Large intestine (tissue), 3 donors: ENCODE results near the gene DENND6A. TPM values are rescaled to one million over a fixed set of nuclear protein-coding genes. Genes with fewer than 3 reads are reported as not detected.
"Not testable (repeated sequence)": the region's sequence is repeated elsewhere in the genome, so short reads cannot be mapped to it uniquely, and the experiment has no call there.

Experiments
- DNase-seq, 2 donors: peaks; one replicate each; pipeline versions ENCODE4 v3.0.0 to v3.0.0-alpha.2; 2013
- H3K27ac ChIP-seq: one replicate; pipeline ENCODE4 v1.5.1; 2013; ENCODE audit warnings: low read length
- H3K27me3 ChIP-seq: 2 replicates; pipeline ENCODE4 v1.6.1; 2013; ENCODE audit warnings: low read length; ENCODE audit not compliant: control insufficient read depth, insufficient read depth
- H3K36me3 ChIP-seq: 2 replicates; pipeline ENCODE4 v1.6.1; 2013; ENCODE audit warnings: low read length; ENCODE audit not compliant: control insufficient read depth, insufficient read depth
- H3K4me1 ChIP-seq: one replicate; pipeline ENCODE4 v1.6.1; 2013; ENCODE audit warnings: low read length; ENCODE audit not compliant: control insufficient read depth, insufficient read depth
- H3K4me3 ChIP-seq: one replicate; pipeline ENCODE4 v1.5.1; 2013; ENCODE audit warnings: low read length
- H3K9me3 ChIP-seq: one replicate; pipeline ENCODE4 v1.6.1; 2013; ENCODE audit warnings: mild to moderate bottlenecking, low read depth, low read length, moderate library complexity; ENCODE audit not compliant: control insufficient read depth
- WGBS: methylation state at CpG from one replicate; pipeline ENCODE4 v1.1.5; 2013; ENCODE audit warnings: low lambda C conversion rate; ENCODE audit not compliant: insufficient coverage; 5-methylcytosine and 5-hydroxymethylcytosine counted together
- polyA plus RNA-seq: library from polyadenylated mRNA; unstranded; fragments of 120-200 nt; gene quantifications from one replicate; pipeline ENCODE4 v1.2.1, GENCODE V29; 2013

The DENND6A gene
- polyA plus RNA-seq, 1 donor: 17.2 TPM

GRCh38 chr3:57644740-57645139 lies 48.1 kb downstream of the DENND6A start:
- Histone ChIP-seq H3K9me3 (peaks cover 2% of the 10 kb centered on the region), H3K4me3 (no peak overlapping the region), H3K36me3 (peaks cover 40% of the 10 kb centered on the region), H3K27ac (no peak overlapping the region), H3K27me3 (no peaks in the 10 kb centered on the region), H3K4me1 (no peaks in the 10 kb centered on the region)
- no peak for DNase-seq
- WGBS: 92% methylated on average over 2 of the region's 4 CpGs

GRCh38 chr3:57637391-57637790 lies 55.5 kb downstream of the DENND6A start:
- H3K9me3 ChIP-seq: no peaks in the 10 kb centered on the region
- peaks cover 38% of the 10 kb centered on the region for H3K36me3 ChIP-seq
- H3K4me3 ChIP-seq: no peak overlapping the region
- no peak for DNase-seq
- H3K4me1 ChIP-seq: no peaks in the 10 kb centered on the region
- H3K27ac ChIP-seq: no peak overlapping the region
- H3K27me3 ChIP-seq: no peaks in the 10 kb centered on the region

GRCh38 chr3:57634259-57634658 lies 58.6 kb downstream of the DENND6A start:
- not testable (repeated sequence) for H3K27ac ChIP-seq, H3K4me3 ChIP-seq, H3K4me1 ChIP-seq, H3K9me3 ChIP-seq, DNase-seq, H3K27me3 ChIP-seq
- H3K36me3 ChIP-seq: peaks cover 44% of the 10 kb centered on the region
- WGBS: no CpG with 5 or more reads among the region's 3 CpGs

- WGBS: 100% methylated on average over 1 of the region's 6 CpGs
- no peaks in the 10 kb centered on the region for H3K4me1 ChIP-seq
- no peak overlapping the region for H3K4me3 ChIP-seq
- H3K9me3 ChIP-seq: no peaks in the 10 kb centered on the region
- no peak overlapping the region for H3K27ac ChIP-seq
- DNase-seq: no peak
- H3K27me3 ChIP-seq: no peaks in the 10 kb centered on the region
- H3K36me3 ChIP-seq: peaks cover 51% of the 10 kb centered on the region
Measured at GRCh38 chr3:57627976-57628375, 64.9 kb downstream of the DENND6A start.

- H3K27ac ChIP-seq: no peak overlapping the region
- no CpG with 5 or more reads among the region's 3 CpGs for WGBS
- peaks cover 31% of the 10 kb centered on the region for H3K36me3 ChIP-seq
- no peak for DNase-seq
- no peaks in the 10 kb centered on the region for H3K27me3 ChIP-seq
- no peaks in the 10 kb centered on the region for H3K4me1 ChIP-seq
- H3K4me3 ChIP-seq: no peak overlapping the region
- H3K9me3 ChIP-seq: no peaks in the 10 kb centered on the region
Measured at GRCh38 chr3:57624801-57625200, 68.1 kb downstream of the DENND6A start.

GRCh38 chr3:57622362-57622761 lies 70.5 kb downstream of the DENND6A start:
- H3K36me3 ChIP-seq: peaks cover 16% of the 10 kb centered on the region
- H3K27ac ChIP-seq: no peak overlapping the region
- no peaks in the 10 kb centered on the region for H3K4me1 ChIP-seq

GRCh38 chr3:57617739-57618138 lies 75.1 kb downstream of the DENND6A start:
- H3K9me3 ChIP-seq: no peaks in the 10 kb centered on the region
- no peak overlapping the region for H3K4me3 ChIP-seq
- H3K27me3 ChIP-seq: no peaks in the 10 kb centered on the region
- H3K4me1 ChIP-seq: no peaks in the 10 kb centered on the region
- no peak for DNase-seq
- no peak overlapping the region for H3K27ac ChIP-seq
- 100% methylated on average over 1 of the region's 3 CpGs for WGBS
- no peaks in the 10 kb centered on the region for H3K36me3 ChIP-seq

More at GRCh38 chr3:57622362-57622761, 70.5 kb downstream of the DENND6A start:
- no peaks in the 10 kb centered on the region for H3K27me3 ChIP-seq
- no peaks in the 10 kb centered on the region for H3K9me3 ChIP-seq
- no peak for DNase-seq
- no peak overlapping the region for H3K4me3 ChIP-seq

- Histone ChIP-seq H3K36me3 (no peaks in the 10 kb centered on the region), H3K27me3 (no peaks in the 10 kb centered on the region), H3K4me3 (no peak overlapping the region), H3K27ac (no peak overlapping the region), H3K4me1 (no peaks in the 10 kb centered on the region), H3K9me3 (no peaks in the 10 kb centered on the region)
- WGBS: 94% methylated on average over 2 of the region's 3 CpGs
- DNase-seq: no peak
Measured at GRCh38 chr3:57616233-57616632, 76.6 kb downstream of the DENND6A start.

- no CpG with 5 or more reads among the region's 5 CpGs for WGBS
- DNase-seq, H3K36me3 ChIP-seq, H3K4me3 ChIP-seq, H3K27me3 ChIP-seq, H3K4me1 ChIP-seq, H3K9me3 ChIP-seq, H3K27ac ChIP-seq: not testable (repeated sequence)
Measured at GRCh38 chr3:57611870-57612269, 81.0 kb downstream of the DENND6A start.

GRCh38 chr3:57605683-57606082 lies 87.2 kb downstream of the DENND6A start:
- Histone ChIP-seq H3K9me3 (peaks cover 10% of the 10 kb centered on the region), H3K27ac (no peak overlapping the region), H3K36me3 (no peaks in the 10 kb centered on the region), H3K4me3 (no peak overlapping the region), H3K27me3 (no peaks in the 10 kb centered on the region), H3K4me1 (no peaks in the 10 kb centered on the region)
- no peak for DNase-seq

- DNase-seq: no peak
- Histone ChIP-seq H3K27me3 (no peaks in the 10 kb centered on the region), H3K27ac (no peak overlapping the region), H3K4me3 (no peak overlapping the region), H3K9me3 (peaks cover 10% of the 10 kb centered on the region), H3K4me1 (no peaks in the 10 kb centered on the region), H3K36me3 (no peaks in the 10 kb centered on the region)
- no CpG with 5 or more reads among the region's 2 CpGs for WGBS
Measured at GRCh38 chr3:57604971-57605370, 87.9 kb downstream of the DENND6A start.
